NOMO-1 treated with dmso at 0.1 percent for 144 hours (cell line): ENCODE measurements around the gene LDB1.

Experiments used
- DNase-seq: peaks from one replicate; lab custom pipeline; 2025; ENCODE audit not compliant: unreplicated experiment; lab: John Stamatoyannopoulos, UW

LDB1 gene

DNA sequence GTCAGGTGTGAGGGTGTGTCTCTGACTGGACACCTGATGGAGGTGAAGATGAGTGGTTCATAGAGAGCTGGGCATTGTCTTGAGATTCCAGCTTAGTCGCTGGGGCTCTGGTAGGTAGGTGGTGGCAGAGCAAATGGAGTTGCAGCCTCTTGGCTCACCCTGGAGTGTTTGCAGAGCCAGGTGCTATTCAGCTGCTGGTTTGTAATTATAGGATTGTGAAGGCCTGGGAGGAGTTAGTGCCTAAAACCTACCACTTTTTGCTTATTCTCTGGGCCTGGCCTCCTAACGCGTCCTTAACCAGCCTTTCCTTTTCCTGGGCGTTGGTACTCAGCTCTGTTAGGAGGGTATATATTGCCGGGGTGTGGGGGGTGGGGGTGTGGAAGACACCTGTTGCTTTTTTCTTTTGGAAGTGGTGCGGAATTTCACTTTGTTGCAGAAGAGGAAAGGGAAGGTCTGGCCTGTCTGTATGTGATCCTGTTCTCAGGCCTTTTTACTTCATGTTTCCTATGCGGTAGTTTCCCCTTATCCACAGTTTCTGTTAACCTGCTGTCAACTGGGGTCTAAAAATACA is 15.9 kb upstream of the LDB1 start:
- DNase-seq: no peak

DNA sequence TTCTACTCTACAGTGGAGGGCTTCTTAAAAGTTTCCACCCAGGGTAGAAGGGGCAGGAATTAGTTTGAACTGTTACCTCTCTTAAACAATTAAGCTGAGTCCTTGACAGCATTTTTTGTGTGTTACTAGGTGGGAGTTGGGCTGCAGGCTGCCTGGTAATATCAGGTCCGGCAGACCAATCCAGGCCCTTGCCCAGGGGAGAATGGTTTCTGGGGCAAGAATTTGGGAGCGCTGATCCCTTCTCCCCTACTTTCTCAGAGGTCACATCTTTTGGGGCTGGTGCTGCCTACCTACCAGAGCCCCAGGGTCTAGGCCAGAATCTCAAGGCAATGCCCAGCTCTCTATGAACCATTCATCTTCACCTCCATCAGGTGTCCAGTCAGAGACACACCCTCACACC is 14.2 kb upstream of the LDB1 start:
- DNase-seq: no peak

DNA sequence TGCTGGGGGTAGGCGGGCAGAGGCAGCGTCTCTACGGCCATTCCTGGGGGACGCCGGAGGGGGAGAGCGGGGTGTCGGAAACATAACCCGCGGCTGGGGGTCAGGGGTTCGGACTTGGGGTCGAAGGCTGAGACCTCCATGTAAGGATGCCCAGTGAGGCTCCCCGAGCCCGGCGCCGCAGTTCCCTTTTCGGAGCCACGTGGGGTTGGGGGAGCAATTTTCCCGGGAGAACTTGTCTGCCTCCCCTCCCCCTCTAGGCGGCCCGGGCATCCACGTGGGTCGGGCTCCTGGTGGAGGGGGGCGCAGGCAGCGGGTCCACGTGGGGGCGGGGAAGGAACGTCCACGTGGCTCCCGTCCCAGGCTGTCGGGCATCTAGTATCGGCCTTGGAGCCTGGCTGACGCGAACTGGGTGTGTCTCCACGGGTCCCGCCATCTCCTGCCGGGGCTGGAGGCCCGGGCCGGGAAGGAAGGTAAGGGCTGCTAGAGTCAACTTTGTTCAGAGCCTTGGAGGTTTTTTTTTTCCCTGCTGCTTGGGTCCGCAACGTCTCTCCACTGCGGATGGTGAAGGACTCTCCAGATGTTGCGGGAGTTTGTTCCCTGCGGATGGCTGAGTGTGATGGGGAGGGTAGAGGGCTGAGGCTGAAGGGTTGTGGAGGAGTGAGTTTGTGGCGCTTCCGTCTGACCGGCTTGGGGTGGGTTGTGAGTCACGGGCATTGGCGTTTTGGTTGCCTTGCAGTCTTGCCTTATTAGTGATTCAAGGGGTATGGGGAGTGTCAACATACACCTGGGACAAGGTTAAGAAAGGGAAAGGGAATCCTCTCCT is 13.4 kb upstream of the LDB1 start:
- peak; percentile 23 for DNase-seq

DNA sequence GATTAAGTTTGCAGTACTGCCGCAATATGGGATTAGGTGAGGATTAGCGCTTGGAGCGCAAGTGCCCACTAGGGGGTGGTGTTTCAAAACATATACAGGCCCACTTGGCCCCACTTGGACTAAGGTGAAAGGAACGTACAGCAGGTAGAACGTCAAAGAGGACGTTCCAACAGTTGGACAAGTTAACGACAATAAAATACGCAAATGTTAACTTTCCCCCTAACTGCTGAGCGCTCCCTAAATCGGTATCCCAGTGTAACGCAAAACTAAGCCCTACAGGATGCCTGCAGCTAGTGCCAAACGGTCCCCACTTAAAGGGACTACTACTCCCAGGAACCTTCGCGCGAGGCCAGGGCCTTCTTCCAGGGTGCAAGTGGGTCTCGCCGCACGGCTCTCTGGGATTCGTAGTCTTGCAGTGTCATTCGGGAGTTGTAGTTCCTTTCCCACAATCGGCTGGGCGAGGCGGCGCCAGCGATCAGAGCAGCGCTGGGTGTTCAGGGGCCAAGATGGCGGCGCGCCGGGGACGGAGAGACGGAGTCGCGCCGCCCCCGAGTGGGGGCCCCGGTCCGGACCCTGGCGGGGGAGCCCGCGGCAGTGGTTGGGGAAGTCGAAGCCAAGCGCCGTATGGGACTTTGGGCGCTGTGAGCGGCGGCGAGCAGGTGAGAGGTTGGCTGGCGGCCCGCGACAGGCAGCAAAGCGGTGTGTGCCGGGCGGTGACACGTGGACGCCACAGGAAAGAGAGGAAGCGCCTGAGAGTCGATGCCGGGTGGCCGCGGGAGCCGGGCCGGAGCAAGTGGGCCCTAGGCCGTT is 12.6 kb upstream of the LDB1 start, which contains the start of gene PPRC1:
TSS of gene PPRC1 (plus strand) at position 478 of the 810 bp plus-strand sequence. CDS start at position 507, 29 bp downstream.
- DNase-seq: peak; percentile 98

GRCh38 chr10:102132193-102132562 is 12.0 kb upstream of the LDB1 start:
- no peak for DNase-seq

GRCh38 chr10:102131286-102132170 is 11.4 kb upstream of the LDB1 start:
- DNase-seq: no peak

- no peak for DNase-seq
Measured at GRCh38 chr10:102123223-102123622, 3.1 kb upstream of the LDB1 start.

- DNase-seq: no peak
Measured at GRCh38 chr10:102122450-102122849, 2.3 kb upstream of the LDB1 start.

GRCh38 chr10:102121739-102122372 is 1.7 kb upstream of the LDB1 start:
- no peak for DNase-seq

DNA sequence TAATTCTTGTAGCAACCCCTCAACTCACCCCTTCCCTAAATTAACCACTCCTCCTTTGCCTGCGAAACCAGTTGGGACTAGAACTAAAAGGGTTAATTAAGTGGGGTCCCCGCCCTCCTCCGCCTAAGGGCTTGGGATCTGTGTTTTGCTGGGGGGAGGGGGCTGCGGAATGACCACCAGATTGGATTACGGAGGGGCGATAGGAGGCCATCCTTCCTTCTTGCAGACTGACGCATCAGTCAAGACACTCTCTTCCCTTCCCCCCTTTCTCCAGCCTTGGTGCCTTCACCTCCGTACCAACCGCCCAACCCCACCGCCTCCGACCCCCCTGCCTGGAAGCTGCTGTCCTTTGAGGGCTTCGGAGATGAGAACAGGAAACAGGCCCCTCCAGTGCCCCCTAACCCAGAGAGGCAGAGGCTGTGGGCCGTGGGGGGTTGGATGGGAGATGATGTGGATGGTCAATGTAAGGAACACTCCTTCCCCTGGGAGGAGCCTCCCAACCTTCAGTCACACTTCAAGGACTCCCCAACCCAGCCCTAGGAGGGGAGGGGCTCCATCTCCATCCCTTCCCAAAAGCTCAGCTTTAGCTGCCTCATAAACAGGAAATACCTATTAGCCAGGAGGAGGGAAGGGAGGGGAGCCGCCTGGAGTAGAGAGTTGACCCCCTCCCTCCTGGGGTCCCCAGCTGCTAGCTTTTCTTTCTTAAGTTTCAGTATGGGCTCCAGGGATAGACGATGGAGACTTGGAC is 997 bp upstream of the LDB1 start:
- DNase-seq: no peak

DNA sequence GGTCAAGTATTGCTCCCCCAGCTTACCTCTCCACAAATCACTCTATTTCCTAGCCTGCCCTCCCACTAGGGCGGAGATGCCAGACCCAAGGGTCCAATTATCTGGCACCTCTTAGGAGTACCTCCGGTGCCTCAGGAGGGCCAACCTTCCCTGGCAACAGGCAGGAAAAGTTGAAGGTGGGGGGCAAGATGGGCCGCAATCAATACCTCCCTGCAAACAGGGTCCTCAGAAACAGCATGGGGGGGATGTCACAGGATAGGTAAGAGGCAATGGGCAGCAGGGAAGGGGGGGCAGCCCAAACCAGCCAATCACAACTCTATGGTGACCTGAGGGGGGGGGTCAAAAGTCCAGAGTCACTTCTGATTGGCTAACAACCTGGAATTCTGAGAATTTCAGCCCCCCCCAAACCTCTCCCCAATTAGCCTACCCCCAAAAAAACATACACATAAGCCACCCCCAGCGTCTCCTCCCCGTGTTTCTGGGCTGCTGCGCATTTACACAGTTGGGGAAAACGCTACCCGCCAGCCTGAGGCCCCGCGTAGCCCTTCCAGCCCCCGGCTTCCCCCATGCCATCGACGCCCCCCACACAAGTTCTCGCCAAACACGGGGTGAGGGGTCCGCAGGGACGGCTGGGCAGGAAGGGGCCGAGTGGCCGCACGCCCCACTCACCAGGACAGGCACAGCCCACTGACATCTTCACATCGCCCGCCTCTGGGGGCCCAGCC is 589 bp downstream of the LDB1 start:
- DNase-seq: no peak

DNA sequence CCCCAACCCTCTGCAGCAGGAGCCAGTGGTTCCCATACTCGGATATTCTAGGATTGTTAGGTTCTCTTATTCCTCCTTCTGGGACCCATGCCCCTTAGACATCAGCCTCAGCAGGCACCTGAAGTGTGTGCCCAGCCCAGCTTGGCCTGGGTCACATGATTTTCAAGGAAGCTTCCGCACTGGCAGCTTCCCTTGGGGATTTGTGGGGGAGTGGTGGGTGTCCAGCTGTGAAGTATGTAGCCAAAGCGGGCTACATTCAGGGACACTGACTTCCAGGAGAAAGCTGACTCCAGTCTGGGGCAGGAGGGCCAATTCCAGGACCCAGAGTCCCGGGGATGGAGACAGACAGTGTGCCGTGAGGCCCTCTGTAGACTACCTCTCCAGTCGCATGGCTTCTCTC is 1.3 kb downstream of the LDB1 start:
- no peak for DNase-seq

GRCh38 chr10:102117391-102118159 is 2.6 kb downstream of the LDB1 start:
- peak; percentile 50 for DNase-seq

DNA sequence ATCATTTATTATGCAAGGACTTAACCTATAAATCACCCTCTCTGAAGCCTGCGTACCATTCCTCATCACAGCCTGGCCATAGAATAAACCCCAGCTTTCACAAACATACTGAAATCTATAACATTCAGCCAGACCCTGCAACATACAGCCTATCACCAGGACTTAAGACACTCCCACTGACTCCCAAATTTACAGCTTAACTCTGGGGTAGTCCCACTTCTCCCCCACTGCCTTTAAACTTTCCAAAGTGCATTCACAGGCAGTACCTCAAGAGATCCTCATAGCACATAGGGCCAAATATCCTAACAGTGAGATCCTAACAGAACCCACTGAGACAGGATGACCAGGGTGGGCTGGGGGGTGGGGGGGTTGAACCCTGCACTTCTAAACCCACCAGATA is 3.5 kb downstream of the LDB1 start:
- no peak for DNase-seq

DNA sequence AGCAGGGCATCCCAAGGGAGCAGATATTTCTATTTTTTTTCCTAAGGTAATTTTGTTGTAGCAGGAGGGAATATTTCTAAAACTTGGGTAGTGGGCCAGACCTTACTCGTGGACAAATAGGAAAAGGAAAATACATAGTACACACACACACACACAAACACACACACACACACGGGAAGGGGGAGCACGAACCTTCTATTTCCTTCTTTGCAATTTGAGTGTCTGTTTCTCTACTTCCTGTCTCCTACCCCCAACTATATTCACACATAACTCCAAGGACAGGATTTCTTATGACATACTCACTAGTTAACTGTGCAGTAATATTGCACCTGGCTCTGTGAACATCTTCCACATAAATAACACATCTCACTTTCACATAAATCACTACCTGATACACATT is 4.4 kb downstream of the LDB1 start:
- peak; percentile 11 for DNase-seq

DNA sequence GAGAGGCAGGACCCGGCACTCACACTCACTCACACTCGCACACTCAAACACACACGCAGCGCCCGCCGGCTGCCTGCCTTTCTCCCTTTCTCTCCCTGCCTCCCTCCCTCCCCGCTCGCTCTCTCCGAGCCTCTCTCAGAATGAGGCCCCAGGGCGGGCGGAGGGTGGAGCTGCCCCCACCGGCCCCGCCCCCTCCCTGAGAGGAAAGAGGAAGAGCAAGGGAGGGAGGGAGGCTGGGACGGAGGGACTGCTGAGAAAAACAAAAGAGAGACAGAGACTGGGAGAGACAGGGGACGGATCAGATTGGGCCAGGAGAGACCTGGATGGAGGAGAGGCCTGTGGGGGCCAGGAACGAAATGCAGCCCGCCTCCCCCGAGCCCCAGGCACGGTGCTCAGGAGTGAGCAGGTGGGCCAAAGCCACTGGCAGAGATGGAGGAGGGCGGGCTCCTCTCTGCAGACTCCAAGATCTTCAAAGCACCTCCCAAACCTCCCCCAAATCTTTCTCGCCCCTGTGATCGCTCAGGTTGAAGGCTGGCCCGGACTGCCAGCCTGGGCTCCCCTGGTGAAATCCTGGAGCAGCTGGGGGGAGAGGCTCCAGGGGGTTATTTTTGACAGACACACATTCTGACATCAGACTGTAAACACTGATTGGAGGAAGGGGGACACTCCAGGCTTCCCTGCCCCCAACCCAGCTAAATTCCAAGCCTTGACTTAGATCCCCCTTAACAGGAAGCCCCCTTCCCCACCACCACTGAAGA is 5.1 kb downstream of the LDB1 start:
- peak; percentile 85 for DNase-seq
